ENCODE data around the gene PRKCSH.
"Not testable (repeated sequence)": the region's sequence is repeated elsewhere in the genome, so short reads cannot be mapped to it uniquely, and the experiment has no call there.

PRKCSH gene

GRCh38 chr19:11435057-11435832 lies at the start of gene PRKCSH, which contains the start of gene ODAD3:
PRKCSH (plus strand) TSS chr19:11435635; CDS start chr19:11436118, 483 bp downstream.
ODAD3 (minus strand) TSS chr19:11435121; CDS start chr19:11435016, 105 bp downstream.
- peak; percentile 100 for DNase-seq
- in situ Hi-C loops (cut with MboI; ENCODE audit: low pct_unique_long_range_greater_than_20kb, low sequenced_read_pairs), result no loop called here

GRCh38 chr19:11387162-11388034 lies 48.0 kb upstream of the PRKCSH start:
- DNase-seq, result peak; percentile 75
- in situ Hi-C loops (cut with MboI; ENCODE audit: low pct_unique_long_range_greater_than_20kb, low sequenced_read_pairs), result no loop called here

- DNase-seq, result no peak
- in situ Hi-C loops (cut with MboI; ENCODE audit: low pct_unique_long_range_greater_than_20kb, low sequenced_read_pairs), result no loop called here
Measured at GRCh38 chr19:11390359-11390758, 45.1 kb upstream of the PRKCSH start.

- no peak for DNase-seq
- in situ Hi-C loops (cut with MboI; ENCODE audit: low pct_unique_long_range_greater_than_20kb, low sequenced_read_pairs), result no loop called here
Measured at GRCh38 chr19:11390933-11391680, 44.3 kb upstream of the PRKCSH start.

DNA sequence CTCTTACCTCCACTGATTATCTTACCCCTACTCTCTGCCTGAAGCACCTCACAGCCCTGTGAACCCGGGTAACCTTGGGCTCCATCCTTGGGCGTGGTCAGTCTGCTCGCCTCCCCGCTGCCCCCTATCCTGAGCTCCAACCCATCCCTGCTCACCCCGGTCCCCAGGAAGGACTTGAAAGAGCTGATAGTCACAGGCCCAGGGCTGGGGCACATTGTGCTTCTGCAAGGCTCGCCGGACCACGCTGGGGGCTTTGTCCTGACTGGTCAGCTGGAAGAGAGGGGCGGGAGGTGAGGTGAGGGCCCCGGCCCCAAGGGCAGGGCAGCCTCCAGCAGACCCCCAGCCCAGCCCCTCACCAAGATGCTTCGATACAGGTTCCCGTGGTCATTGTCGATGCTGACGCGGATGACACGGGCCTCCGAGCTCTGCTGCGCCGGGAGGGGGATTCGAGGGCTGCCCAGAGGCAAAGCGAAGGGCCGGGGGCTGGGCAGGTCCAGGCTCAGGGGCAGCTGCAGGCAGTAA lies 38.3 kb upstream of the PRKCSH start:
- no peak for DNase-seq
- in situ Hi-C loops (cut with MboI; ENCODE audit: low pct_unique_long_range_greater_than_20kb, low sequenced_read_pairs), result no loop called here

- no peak for DNase-seq
- in situ Hi-C loops (cut with MboI; ENCODE audit: low pct_unique_long_range_greater_than_20kb, low sequenced_read_pairs), result no loop called here
Measured at GRCh38 chr19:11399667-11400066, 35.8 kb upstream of the PRKCSH start.

- in situ Hi-C loops (cut with MboI; ENCODE audit: low pct_unique_long_range_greater_than_20kb, low sequenced_read_pairs), result no loop called here
- no peak for DNase-seq
Measured at GRCh38 chr19:11400798-11401197, 34.6 kb upstream of the PRKCSH start.

DNA sequence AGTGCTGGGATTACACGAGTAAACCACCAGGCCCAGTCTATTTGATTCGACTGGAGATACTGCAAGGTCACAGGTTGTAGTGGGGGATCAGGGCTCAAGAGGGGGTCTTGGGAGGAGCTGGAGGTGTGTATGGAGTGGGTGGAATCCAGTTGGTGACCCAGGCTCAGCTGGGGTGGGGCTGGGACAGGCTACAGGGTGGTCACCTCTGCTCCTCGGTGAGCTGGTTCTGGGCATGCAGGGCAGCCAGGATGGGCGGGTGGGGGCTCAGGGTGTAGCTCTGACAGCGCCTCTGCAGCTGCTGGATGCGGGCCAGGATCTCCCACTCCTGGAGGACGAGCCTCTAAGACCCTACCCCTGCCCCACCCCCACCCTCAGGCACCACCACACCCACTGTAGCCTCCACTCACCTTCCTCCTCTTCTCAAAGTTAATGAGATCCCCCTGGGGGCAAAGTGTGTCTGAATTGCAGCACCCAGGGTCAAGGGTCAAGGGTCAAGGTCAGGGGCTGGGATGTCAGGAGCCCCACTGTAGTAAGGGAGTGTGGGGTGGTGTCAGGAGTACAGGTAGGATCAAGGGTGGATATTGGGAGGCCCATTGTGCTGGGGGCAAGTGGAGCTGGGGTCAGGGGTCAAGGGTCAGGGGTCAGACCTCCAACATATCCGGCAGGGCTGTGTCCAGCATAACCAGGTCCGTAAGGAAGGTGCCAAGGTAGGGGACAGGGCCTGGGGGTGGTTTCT lies 33.5 kb upstream of the PRKCSH start:
- no peak for DNase-seq
- in situ Hi-C loops (cut with MboI; ENCODE audit: low pct_unique_long_range_greater_than_20kb, low sequenced_read_pairs), result no loop called here

DNA sequence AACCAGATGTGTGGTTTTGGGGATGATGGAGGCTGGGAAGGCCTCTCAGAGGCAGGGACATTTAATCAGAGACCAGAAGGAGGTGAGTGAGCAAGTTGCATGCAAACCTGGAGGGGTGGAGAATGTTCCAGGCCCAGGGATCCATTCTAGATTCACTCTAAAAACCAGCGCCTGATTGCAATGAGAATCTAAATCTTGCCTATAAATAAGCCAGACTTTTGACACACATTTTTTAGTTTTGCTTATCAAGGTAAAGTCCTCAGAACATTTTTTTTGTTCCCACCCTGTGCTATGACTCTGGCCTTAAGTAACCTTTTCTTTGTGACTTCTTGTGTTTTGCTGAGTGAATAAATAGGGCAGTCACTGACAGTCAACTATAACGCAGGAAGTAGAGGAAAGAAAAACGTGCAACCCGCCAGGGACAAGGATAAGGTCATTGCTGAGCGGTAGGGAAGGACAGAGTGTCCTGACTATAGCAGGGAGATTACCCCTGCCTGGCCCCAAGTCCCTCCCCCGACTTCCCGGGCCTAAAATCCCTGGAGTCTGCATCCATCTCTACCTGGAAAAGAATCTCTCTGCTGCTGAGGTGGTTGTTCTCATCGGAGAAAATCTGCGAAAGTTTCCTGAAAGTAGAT lies 30.7 kb upstream of the PRKCSH start:
- in situ Hi-C loops (cut with MboI; ENCODE audit: low pct_unique_long_range_greater_than_20kb, low sequenced_read_pairs), result no loop called here
- DNase-seq, result no peak

DNA sequence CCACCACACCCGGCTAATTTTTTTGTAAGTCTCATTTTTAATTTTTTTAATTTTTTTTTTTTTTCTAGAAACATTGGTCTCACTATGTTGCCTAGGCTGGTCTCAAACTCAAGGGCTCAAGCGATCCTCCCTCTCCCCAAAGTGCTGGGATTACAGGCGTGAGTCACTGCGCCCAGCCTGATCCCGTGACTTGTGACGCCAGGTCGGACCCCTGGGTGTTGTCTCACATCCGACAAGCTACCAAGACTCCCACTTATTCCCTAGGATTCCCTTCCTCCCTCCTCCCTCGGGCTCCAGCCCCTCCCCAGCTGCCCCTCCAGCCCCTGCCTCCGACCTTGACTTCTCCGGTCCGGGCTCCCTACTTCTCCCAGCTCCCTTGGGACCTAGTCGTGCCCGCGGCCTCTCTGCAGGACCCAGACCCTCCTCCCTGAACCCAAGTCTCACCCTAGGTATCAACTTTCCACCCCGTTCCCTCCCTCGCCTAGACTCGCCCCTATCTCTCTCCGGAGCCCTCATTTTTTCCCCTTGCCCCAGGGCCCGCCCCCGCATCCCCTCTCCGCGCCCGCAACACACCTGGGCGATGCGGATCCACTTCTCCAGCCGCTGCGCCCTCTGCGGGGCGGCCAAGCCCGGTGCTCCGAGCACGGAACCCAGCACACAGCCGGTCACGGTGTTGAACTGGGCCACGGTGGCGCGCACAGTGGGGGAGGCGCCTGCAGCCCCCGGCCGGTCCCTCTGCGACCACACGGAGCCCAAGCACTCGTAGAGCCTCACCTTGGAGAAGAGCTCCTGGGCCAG lies 29.4 kb upstream of the PRKCSH start:
- in situ Hi-C loops (cut with MboI; ENCODE audit: low pct_unique_long_range_greater_than_20kb, low sequenced_read_pairs), result no loop called here

GRCh38 chr19:11406703-11407236 lies 28.7 kb upstream of the PRKCSH start:
- DNase-seq; in situ Hi-C loops (cut with MboI; ENCODE audit: low pct_unique_long_range_greater_than_20kb, low sequenced_read_pairs): not testable (repeated sequence)

More for the DNA sequence above, 29.4 kb upstream of the PRKCSH start:
- DNase-seq, result no peak

DNA sequence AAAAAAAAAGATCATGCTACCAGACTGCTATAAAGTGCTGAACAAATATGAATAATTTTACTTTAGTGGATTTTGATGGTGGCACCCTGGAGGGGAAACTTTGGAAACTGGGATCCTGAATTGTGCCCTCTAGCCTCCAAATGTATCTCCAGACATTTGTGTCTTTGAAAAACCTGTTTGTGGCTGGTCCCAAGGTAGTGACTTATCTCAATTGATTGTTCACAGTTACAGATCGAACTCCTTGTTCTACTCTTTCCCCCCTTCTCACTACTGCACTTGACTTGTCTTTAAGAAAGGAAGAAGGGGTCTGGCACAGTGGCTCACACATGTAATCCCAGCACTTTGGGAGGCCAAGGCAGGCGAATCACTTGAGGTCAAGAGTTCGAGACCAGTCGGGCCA lies 26.8 kb upstream of the PRKCSH start:
- no peak for DNase-seq
- in situ Hi-C loops (cut with MboI; ENCODE audit: low pct_unique_long_range_greater_than_20kb, low sequenced_read_pairs), result no loop called here

GRCh38 chr19:11410682-11411081 lies 24.8 kb upstream of the PRKCSH start:
- no peak for DNase-seq
- in situ Hi-C loops (cut with MboI; ENCODE audit: low pct_unique_long_range_greater_than_20kb, low sequenced_read_pairs), result no loop called here

DNA sequence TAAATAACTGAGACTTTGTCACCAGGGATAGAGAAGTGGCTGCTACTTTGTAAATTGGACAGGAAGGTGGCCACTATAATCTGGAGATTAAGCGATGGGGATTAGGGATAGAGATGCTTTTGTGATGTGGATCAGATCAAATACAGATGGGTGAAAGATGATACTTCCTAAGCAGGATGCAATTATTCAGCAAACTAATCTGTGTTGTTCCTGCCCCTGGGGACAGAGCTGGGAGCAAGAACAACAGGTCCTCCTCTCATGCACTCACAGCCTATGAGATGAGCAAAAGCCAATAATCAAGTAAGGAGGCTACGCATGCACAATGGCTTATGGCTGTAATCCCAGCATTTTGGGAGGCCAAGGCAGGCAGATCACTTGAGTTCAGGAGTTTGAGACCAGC lies 20.9 kb upstream of the PRKCSH start:
- DNase-seq, result no peak
- in situ Hi-C loops (cut with MboI; ENCODE audit: low pct_unique_long_range_greater_than_20kb, low sequenced_read_pairs), result no loop called here

DNA sequence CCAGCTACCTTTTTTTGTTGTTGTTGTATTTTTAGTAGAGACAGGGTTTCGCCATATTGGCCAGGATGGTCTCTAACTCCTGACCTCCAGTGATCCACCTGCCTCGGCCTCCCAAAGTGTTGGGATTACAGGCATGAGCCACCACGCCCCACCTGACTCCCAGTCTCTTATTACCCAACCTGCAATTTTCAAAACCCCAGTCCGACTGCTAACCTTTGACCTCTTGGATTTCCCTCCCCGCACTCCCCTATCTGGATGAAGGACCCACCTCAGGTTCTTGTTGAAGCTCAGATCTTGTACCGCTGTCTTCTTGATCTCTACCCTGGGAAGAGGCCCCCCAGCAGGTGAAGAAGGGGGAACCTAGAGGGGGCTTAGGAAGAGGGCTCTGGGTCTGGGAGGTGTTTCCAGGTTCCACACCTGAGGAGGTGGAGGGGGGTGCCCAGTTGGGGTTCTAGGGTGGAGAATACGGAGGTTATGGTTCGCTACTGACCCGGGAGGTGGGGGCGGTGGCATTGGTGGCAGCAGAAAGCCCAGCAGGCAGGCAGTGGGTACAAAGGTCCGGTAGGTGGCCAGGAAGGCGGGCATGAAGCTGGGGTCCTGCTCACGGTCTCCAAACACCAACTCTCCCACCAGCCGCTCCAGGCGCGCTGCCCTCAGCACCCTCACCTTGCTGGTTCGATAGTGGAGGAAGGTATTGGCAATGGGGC lies 18.9 kb upstream of the PRKCSH start:
- in situ Hi-C loops (cut with MboI; ENCODE audit: low pct_unique_long_range_greater_than_20kb, low sequenced_read_pairs), result no loop called here
- no peak for DNase-seq

DNA sequence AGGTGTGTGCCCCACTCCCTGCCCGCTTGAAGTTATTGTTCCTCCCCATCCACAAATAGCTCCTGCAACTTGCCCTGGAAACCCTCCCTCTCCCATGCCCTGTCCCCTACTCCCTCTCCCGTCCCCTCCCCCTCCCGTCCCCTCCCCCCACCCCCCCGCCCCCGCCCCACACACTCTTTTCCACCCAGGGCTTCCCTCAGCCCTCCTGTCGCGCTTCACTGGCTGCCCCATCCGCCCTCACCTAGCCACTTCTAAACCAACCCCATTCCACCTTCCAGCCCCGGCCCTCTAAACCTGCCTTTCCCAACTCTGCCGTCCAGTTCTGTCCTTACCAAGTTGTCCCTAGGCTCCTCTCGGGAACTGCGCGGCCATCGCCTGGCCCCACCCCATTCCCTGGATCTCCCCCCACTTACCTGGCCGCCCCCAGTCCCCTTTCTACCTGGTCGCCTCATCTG lies 17.3 kb upstream of the PRKCSH start:
- in situ Hi-C loops (cut with MboI; ENCODE audit: low pct_unique_long_range_greater_than_20kb, low sequenced_read_pairs), result no loop called here
- no peak for DNase-seq

Data from KBM-7 (cell line).